ENCODE results near the gene ANKRD60. TPM values are rescaled to one million over a fixed set of nuclear protein-coding genes. Genes with fewer than 3 reads are reported as not detected.

The ANKRD60 gene
- total RNA-seq, 2 donors from 2014 or later, result 0.80 TPM; not detected in 1

- DNase-seq (ENCODE audit: low spot score), result no peak
- no peaks in the 10 kb centered on the region for H3K27me3 ChIP-seq (replicated peaks; ENCODE audit: insufficient read depth)
- H3K36me3 ChIP-seq, result no peaks in the 10 kb centered on the region
- H3K4me1 ChIP-seq (replicated peaks), result no peaks in the 10 kb centered on the region
- TF ChIP-seq POLR2AphosphoS5 (IDR thresholded peaks at IDR 0.05) (no peak), CTCF (IDR thresholded peaks at IDR 0.05) (no peak), POLR2A (IDR thresholded peaks at IDR 0.05) (no peak)
- no peaks in the 10 kb centered on the region for H3K9me3 ChIP-seq
- 92% methylated on average over 5 of the region's 5 CpGs for WGBS
- H3K4me3 ChIP-seq, result no peak overlapping the region
- intact Hi-C loops (cut with DNase I), result no loop called here
- no peak overlapping the region for H3K27ac ChIP-seq
Observed at GRCh38 chr20:58227391-58228102, 906 bp downstream of the ANKRD60 start.

- WGBS, result 70% methylated on average over 15 of the region's 15 CpGs
- TF ChIP-seq POLR2AphosphoS5 (IDR thresholded peaks at IDR 0.05), result no peak
- no peak for TF ChIP-seq POLR2A (IDR thresholded peaks at IDR 0.05)
- no peak for TF ChIP-seq CTCF (IDR thresholded peaks at IDR 0.05)
- Histone ChIP-seq H3K9me3 (no peaks in the 10 kb centered on the region), H3K4me3 (no peak overlapping the region), H3K27me3 (replicated peaks; ENCODE audit: insufficient read depth) (no peaks in the 10 kb centered on the region), H3K27ac (no peak overlapping the region), H3K36me3 (no peaks in the 10 kb centered on the region), H3K4me1 (replicated peaks) (no peaks in the 10 kb centered on the region)
- intact Hi-C loops (cut with DNase I), result no loop called here
- DNase-seq (ENCODE audit: low spot score), result no peak
Observed at GRCh38 chr20:58225452-58226200, 2.8 kb downstream of the ANKRD60 start.

DNA sequence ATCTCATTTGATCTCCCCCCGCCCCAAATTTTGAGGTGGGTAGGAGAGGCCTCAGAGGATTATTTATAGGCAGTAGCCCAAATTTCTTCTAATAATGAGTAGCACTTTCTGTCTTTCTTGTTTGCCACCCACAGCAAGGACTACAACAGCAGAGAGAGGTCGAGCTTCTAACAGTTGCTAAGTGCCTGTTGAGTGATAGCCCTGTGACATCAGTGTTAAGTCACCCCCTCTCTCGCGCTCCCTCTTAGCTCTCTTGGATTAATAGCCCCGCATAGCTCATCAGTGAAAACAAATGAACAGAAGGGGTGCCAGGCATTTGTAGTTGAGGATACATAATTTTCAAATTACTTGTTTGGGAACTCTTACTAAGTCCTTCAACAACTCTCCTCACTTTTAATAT lies 3.5 kb downstream of the ANKRD60 start:
- Histone ChIP-seq H3K4me1 (replicated peaks) (no peaks in the 10 kb centered on the region), H3K27me3 (replicated peaks; ENCODE audit: insufficient read depth) (no peaks in the 10 kb centered on the region), H3K4me3 (no peak overlapping the region), H3K9me3 (no peaks in the 10 kb centered on the region), H3K36me3 (no peaks in the 10 kb centered on the region), H3K27ac (no peak overlapping the region)
- TF ChIP-seq POLR2AphosphoS5 (IDR thresholded peaks at IDR 0.05), result no peak
- TF ChIP-seq CTCF (IDR thresholded peaks at IDR 0.05), result no peak
- TF ChIP-seq POLR2A (IDR thresholded peaks at IDR 0.05), result no peak
- no peak for DNase-seq (ENCODE audit: low spot score)
- 44% methylated on average over 5 of the region's 5 CpGs for WGBS
- intact Hi-C loops (cut with DNase I), result no loop called here

- Histone ChIP-seq H3K9me3 (no peaks in the 10 kb centered on the region), H3K27me3 (replicated peaks; ENCODE audit: insufficient read depth) (no peaks in the 10 kb centered on the region), H3K4me3 (no peak overlapping the region), H3K4me1 (replicated peaks) (no peaks in the 10 kb centered on the region), H3K27ac (no peak overlapping the region), H3K36me3 (no peaks in the 10 kb centered on the region)
- no peak for DNase-seq (ENCODE audit: low spot score)
- intact Hi-C loops (cut with DNase I), result no loop called here
- TF ChIP-seq POLR2AphosphoS5 (IDR thresholded peaks at IDR 0.05) (no peak), CTCF (IDR thresholded peaks at IDR 0.05) (no peak), POLR2A (IDR thresholded peaks at IDR 0.05) (no peak)
- 85% methylated on average over 5 of the region's 5 CpGs for WGBS
Observed at GRCh38 chr20:58224097-58224496, 4.4 kb downstream of the ANKRD60 start.
